HFFc6 (cell line): ENCODE results near the gene PDGFRB. TPM values are rescaled to one million over a fixed set of nuclear protein-coding genes. Genes with fewer than 3 reads are reported as not detected.

Experiments
- DNase-seq: peaks from one replicate; pipeline ENCODE4 v3.0.0-alpha.2; 2018
- H3K27ac Mint-ChIP-seq: 2 replicates; pipeline ENCODE4 v1.8.0; 2020; ENCODE audit warnings: mild to moderate bottlenecking, mixed read lengths
- H3K27me3 Mint-ChIP-seq: 2 replicates; pipeline ENCODE4 v1.8.0; 2021; ENCODE audit warnings: mild to moderate bottlenecking, moderate library complexity, mixed read lengths; ENCODE audit not compliant: insufficient read depth
- H3K36me3 Mint-ChIP-seq: 2 replicates; pipeline ENCODE4 v1.8.0; 2021; ENCODE audit warnings: low read depth, mixed read lengths
- H3K4me1 Mint-ChIP-seq: 2 replicates; pipeline ENCODE4 v1.8.0; 2020; ENCODE audit warnings: low read depth, mixed read lengths
- H3K4me3 Mint-ChIP-seq: 2 replicates; pipeline ENCODE4 v1.8.0; 2020; ENCODE audit warnings: mild to moderate bottlenecking, moderate library complexity, mixed read lengths
- H3K9me3 Mint-ChIP-seq: 2 replicates; pipeline ENCODE4 v1.8.0; 2020; ENCODE audit warnings: mild to moderate bottlenecking, mixed read lengths
- total RNA-seq, 6 experiments: library from RNA; stranded (reverse); fragmentation: NEBNext Ultra II Directional; extraction: Animal tissue kit (Norgen Biotek cat#: 25700); gene quantifications; 2 replicates in 1 of 6; 3 replicates in 5 of 6; pipeline ENCODE4 v1.2.3, GENCODE V29; 2021
- TF ChIP-seq, protein P1 (sequence below): fragments of 200-600 bp; sonication (generic); IDR thresholded peaks from 2 replicates; pipeline ENCODE4 v1.5.0; 2021; ENCODE audit warnings: antibody characterized with exemption, mild to moderate bottlenecking

Gene PDGFRB
- total RNA-seq, 6 experiments from 2014 or later = 137 to 208 (median 180) TPM

DNA sequence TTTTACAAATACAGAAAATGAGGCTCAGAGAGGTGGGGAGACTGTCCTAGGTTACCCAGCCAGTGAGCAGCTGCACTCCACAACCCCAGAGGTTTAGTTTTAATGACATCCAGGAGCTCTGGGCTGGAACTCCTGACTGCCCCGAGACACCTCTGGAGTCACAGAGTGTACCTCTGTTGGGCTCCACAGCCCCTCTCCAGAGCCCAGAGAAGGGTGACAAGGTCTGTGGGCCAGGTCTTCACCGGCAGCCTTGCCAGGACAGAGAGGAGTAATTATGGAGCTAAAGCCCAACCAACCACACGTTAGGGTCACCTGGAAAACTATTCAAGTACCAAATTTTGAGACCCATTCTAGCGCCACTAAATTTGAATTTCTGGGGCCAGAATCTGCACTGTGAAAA, 22.1 kb upstream of the PDGFRB start:
- Mint-ChIP-seq H3K4me3 (no peak overlapping the region), H3K9me3 (no peaks in the 10 kb centered on the region), H3K4me1 (peaks cover 28% of the 10 kb centered on the region), H3K27ac (no peak overlapping the region), H3K27me3 (peaks cover 15% of the 10 kb centered on the region), H3K36me3 (no peaks in the 10 kb centered on the region)
- no peak for DNase-seq
- TF ChIP-seq, protein P1, sequence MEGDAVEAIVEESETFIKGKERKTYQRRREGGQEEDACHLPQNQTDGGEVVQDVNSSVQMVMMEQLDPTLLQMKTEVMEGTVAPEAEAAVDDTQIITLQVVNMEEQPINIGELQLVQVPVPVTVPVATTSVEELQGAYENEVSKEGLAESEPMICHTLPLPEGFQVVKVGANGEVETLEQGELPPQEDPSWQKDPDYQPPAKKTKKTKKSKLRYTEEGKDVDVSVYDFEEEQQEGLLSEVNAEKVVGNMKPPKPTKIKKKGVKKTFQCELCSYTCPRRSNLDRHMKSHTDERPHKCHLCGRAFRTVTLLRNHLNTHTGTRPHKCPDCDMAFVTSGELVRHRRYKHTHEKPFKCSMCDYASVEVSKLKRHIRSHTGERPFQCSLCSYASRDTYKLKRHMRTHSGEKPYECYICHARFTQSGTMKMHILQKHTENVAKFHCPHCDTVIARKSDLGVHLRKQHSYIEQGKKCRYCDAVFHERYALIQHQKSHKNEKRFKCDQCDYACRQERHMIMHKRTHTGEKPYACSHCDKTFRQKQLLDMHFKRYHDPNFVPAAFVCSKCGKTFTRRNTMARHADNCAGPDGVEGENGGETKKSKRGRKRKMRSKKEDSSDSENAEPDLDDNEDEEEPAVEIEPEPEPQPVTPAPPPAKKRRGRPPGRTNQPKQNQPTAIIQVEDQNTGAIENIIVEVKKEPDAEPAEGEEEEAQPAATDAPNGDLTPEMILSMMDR = no peak

DNA sequence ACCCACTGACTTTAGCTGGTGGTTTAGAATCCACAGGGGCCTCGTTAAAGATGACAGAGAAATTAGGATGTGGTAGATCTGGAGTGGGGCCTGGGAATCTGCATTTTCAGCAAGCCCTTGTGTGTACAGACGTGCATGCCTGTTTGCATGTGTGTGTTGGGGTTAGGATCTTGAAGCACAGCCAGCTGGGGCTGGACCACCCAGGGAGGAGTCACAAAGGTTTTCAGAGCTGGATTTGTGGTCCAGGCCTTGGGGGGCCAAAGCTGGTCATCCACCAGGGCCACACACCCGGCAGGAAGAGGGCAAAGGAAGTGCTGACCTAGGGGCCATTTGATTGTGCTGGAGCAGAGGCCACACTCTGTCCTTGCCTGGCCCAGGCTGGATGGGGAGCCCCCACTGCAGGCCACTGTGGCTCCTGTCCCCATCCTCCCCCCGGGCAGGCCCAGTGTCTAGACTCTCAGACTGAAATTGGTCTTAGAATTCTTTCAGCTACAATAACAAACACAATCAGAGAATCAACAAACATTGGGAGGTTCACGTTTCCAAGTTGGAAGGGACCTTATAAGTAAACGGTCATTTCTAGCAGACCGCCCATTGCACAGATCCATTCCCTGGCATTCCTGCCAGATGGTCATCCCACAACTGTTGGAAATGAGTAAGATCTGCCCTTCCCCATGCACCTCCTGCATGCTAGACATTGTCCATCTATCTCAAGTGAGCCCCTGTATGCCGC, 21.3 kb upstream of the PDGFRB start:
- no peaks in the 10 kb centered on the region for H3K36me3 Mint-ChIP-seq
- TF ChIP-seq, protein P1 = no peak
- no peak overlapping the region for H3K4me3 Mint-ChIP-seq
- H3K27me3 Mint-ChIP-seq = peaks cover 8% of the 10 kb centered on the region
- no peaks in the 10 kb centered on the region for H3K9me3 Mint-ChIP-seq
- no peak for DNase-seq
- H3K4me1 Mint-ChIP-seq = peaks cover 23% of the 10 kb centered on the region
- no peak overlapping the region for H3K27ac Mint-ChIP-seq

DNA sequence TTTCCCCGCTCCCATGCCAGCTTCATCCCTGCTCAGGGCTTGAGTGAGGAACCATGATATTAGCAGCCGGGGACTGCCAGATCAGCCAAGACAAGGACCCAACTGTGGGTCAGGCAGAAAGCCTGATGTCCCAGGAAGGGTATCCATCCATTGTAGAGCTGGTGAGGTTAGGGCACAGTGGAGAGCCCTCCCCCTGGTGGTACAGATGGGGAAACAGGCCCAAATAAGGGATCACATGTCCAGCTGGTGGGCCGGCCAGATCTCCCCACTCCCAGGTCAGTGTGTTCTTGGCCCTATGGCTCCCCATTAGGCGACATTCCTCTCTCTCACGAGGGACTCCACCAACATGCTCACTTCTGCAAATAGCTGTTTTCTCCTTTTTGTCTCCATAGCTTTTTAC, 19.9 kb upstream of the PDGFRB start:
- Mint-ChIP-seq H3K4me3 (no peak overlapping the region), H3K9me3 (no peaks in the 10 kb centered on the region), H3K36me3 (no peaks in the 10 kb centered on the region), H3K27ac (no peak overlapping the region; the same call in 1 of the 2 replicates), H3K27me3 (peaks cover 2% of the 10 kb centered on the region), H3K4me1 (peaks cover 10% of the 10 kb centered on the region)
- TF ChIP-seq, protein P1 = peak; percentile 81
- DNase-seq = peak; percentile 39

DNA sequence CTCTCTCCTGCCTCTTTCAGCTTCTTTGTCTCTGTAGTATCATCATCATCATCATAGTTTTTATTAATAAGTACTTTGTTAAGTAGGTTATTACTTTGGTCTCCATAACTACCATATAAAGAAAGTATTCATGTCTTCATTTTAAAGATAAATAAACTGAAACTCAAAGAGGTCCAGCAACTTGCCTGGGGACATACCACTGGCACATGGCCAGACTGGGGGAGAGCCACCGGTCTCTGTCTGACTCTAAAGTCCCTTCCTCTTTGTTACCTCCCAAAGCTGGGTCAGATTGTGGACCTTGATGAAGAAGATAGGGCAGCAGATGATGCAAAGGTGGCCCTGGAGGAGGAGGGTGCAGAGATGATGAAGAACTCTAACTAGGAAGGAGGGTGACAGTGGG, 19.4 kb upstream of the PDGFRB start:
- Mint-ChIP-seq H3K27ac (no peak overlapping the region), H3K36me3 (no peaks in the 10 kb centered on the region), H3K4me3 (no peak overlapping the region), H3K4me1 (peaks cover 6% of the 10 kb centered on the region; the same call in 1 of the 2 replicates), H3K9me3 (no peaks in the 10 kb centered on the region), H3K27me3 (peaks cover 2% of the 10 kb centered on the region)
- no peak for DNase-seq
- TF ChIP-seq, protein P1 = no peak

DNA sequence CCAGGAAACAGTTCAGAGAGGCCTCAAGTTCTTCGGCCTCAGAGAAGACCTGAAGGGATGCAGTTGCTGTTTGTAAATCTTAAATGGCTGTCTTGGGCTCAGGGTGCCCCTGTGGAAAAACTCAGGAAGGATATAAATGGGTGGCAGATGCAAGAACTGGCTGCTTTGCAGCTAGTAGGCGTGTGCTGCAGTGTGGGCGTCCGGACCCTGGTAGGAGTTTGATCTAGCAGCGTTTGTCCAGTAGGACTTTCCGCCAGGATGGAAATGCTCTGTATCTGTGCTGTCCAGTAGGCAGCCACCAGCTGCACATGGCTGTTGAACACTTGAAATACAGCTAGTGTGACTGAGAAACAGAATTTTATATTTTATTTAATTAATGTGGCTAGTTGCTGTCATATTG, 18.6 kb upstream of the PDGFRB start:
- no peak overlapping the region for H3K4me3 Mint-ChIP-seq
- TF ChIP-seq, protein P1 = no peak
- H3K27me3 Mint-ChIP-seq = peaks cover 9% of the 10 kb centered on the region
- H3K36me3 Mint-ChIP-seq = no peaks in the 10 kb centered on the region
- H3K4me1 Mint-ChIP-seq = peaks cover 6% of the 10 kb centered on the region; the same call in 1 of the 2 replicates
- no peak for DNase-seq
- H3K27ac Mint-ChIP-seq = no peak overlapping the region
- H3K9me3 Mint-ChIP-seq = no peaks in the 10 kb centered on the region
